Measurements from ENCODE around the gene PNPLA2.

Gene PNPLA2

GRCh38 chr11:862696-863022, 43.9 kb downstream of the PNPLA2 start:
- FAIRE-seq, result no peak

GRCh38 chr11:863023-863909, 44.6 kb downstream of the PNPLA2 start:
- no peak for FAIRE-seq

- no peak for FAIRE-seq
These were observed 45.5 kb downstream of the PNPLA2 start for GRCh38 chr11:863910-864827.

GRCh38 chr11:864898-865297, 46.2 kb downstream of the PNPLA2 start:
- FAIRE-seq, result no peak

- FAIRE-seq, result no peak
These were observed 47.0 kb downstream of the PNPLA2 start for GRCh38 chr11:865462-866430.

GRCh38 chr11:866481-866880, 47.8 kb downstream of the PNPLA2 start:
- FAIRE-seq, result no peak

GRCh38 chr11:867856-868358, 49.2 kb downstream of the PNPLA2 start:
- FAIRE-seq, result no peak

- no peak for FAIRE-seq
These were observed 49.7 kb downstream of the PNPLA2 start for GRCh38 chr11:868394-868793.

- FAIRE-seq, result no peak
These were observed 50.1 kb downstream of the PNPLA2 start for GRCh38 chr11:868802-869201.

- no peak for FAIRE-seq
These were observed 50.8 kb downstream of the PNPLA2 start for GRCh38 chr11:869399-870126.

- no peak for FAIRE-seq
These were observed 51.4 kb downstream of the PNPLA2 start for GRCh38 chr11:870127-870413.

- no peak for FAIRE-seq
These were observed 51.7 kb downstream of the PNPLA2 start for GRCh38 chr11:870418-870817.

- no peak for FAIRE-seq
These were observed 52.8 kb downstream of the PNPLA2 start for GRCh38 chr11:871472-871871.

GRCh38 chr11:872799-873198, 54.1 kb downstream of the PNPLA2 start:
- no peak for FAIRE-seq

GRCh38 chr11:873706-874105, 55.0 kb downstream of the PNPLA2 start:
- no peak for FAIRE-seq
